ENCODE results near the gene FAM219B. TPM values are rescaled to one million over a fixed set of nuclear protein-coding genes. Genes with fewer than 3 reads are reported as not detected.

FAM219B gene
- polyA plus RNA-seq, 3 donors = 20.3 to 65.4 (median 43.0) TPM

GRCh38 chr15:74858369-74858740, 48.3 kb downstream of the FAM219B start:
- 73 to 86% (median 74%) methylated on average over 4 of the region's 4 CpGs for WGBS, 3 donors
- H3K27ac ChIP-seq (ENCODE audit: low read depth, low read length) = no peak overlapping the region

GRCh38 chr15:74857671-74858368, 48.8 kb downstream of the FAM219B start:
- WGBS, 3 donors = 69 to 74% (median 71%) methylated on average over 9 of the region's 9 CpGs

GRCh38 chr15:74857082-74857655, 49.5 kb downstream of the FAM219B start:
- 39 to 69% (median 67%) methylated on average over 5 of the region's 5 CpGs for WGBS, 3 donors
- H3K27ac ChIP-seq (ENCODE audit: low read depth, low read length) = no peak overlapping the region

More at GRCh38 chr15:74857671-74858368, 48.8 kb downstream of the FAM219B start:
- no peak overlapping the region for H3K27ac ChIP-seq (ENCODE audit: low read depth, low read length)

- WGBS, 3 donors = 88 to 96% (median 92%) methylated on average over 1 of the region's 1 CpG
- H3K27ac ChIP-seq (ENCODE audit: low read depth, low read length) = no peak overlapping the region
These were observed 50.1 kb downstream of the FAM219B start for GRCh38 chr15:74856537-74856936.

GRCh38 chr15:74855857-74856256, 50.8 kb downstream of the FAM219B start:
- H3K27ac ChIP-seq (ENCODE audit: low read depth, low read length) = no peak overlapping the region
- WGBS, 3 donors = 88 to 97% (median 91%) methylated on average over 2 of the region's 2 CpGs

GRCh38 chr15:74854453-74855022, 52.1 kb downstream of the FAM219B start:
- H3K27ac ChIP-seq (ENCODE audit: low read depth, low read length) = no peak overlapping the region
- 88 to 96% (median 89%) methylated on average over 13 of the region's 13 CpGs for WGBS, 3 donors

GRCh38 chr15:74851960-74852359, 54.7 kb downstream of the FAM219B start:
- no peak overlapping the region for H3K27ac ChIP-seq (ENCODE audit: low read depth, low read length)
- WGBS, 3 donors = 86 to 94% (median 93%) methylated on average over 7 of the region's 7 CpGs

- 84 to 97% (median 89%) methylated on average over 4 of the region's 4 CpGs for WGBS, 3 donors
- H3K27ac ChIP-seq (ENCODE audit: low read depth, low read length) = no peak overlapping the region
These were observed 56.3 kb downstream of the FAM219B start for GRCh38 chr15:74850393-74850792.

Other genes starting within 250 kb of the FAM219B start
- gene EDC3, start 210.8 kb downstream of the FAM219B start, polyA plus RNA-seq = 10 to 100 TPM in 2 of 3 donors, 1 to 10 TPM in 1; 8.4 to 16.2 (median 13.4) TPM
- gene CYP1A1, start 181.3 kb downstream of the FAM219B start, polyA plus RNA-seq = 10 to 100 TPM in 1 of 3 donors, 1 to 10 TPM in 1, under 1 TPM in 1; 0.21 to 12.7 (median 1.2) TPM
- gene CYP1A2, start 158.0 kb downstream of the FAM219B start, polyA plus RNA-seq = under 1 TPM in 2 of 3 donors, not detected in 1; 0.07 to 0.27 TPM
- gene CSK, start 124.8 kb downstream of the FAM219B start, polyA plus RNA-seq = 10 to 100 TPM; 13.2 to 33.6 (median 31.7) TPM
- under 1 TPM in 1 of 3 donors, not detected in 2; 0.01 TPM for gene LMAN1L, start 94.0 kb downstream of the FAM219B start, polyA plus RNA-seq
- not detected for gene CPLX3, start 80.2 kb downstream of the FAM219B start, polyA plus RNA-seq
- 10 to 100 TPM; 18.1 to 24.7 (median 22.6) TPM for gene ULK3, start 63.7 kb downstream of the FAM219B start, polyA plus RNA-seq
- 10 to 100 TPM; 26.3 to 48.1 (median 34.8) TPM for gene SCAMP2, start 33.5 kb downstream of the FAM219B start, polyA plus RNA-seq
- gene MPI, start 16.8 kb downstream of the FAM219B start, polyA plus RNA-seq = 10 to 100 TPM; 16.9 to 24.3 (median 24.1) TPM
- gene COX5A, start 31.2 kb upstream of the FAM219B start, polyA plus RNA-seq = 100 to 1,000 TPM; 192 to 378 (median 239) TPM
- 1 to 10 TPM; 3.4 to 6.3 (median 5.0) TPM for gene RPP25, start 49.9 kb upstream of the FAM219B start, polyA plus RNA-seq
- 10 to 100 TPM in 1 of 3 donors, 1 to 10 TPM in 2; 1.5 to 49.1 (median 2.8) TPM for gene SCAMP5, start 88.7 kb upstream of the FAM219B start, polyA plus RNA-seq
- gene PPCDC, start 116.7 kb upstream of the FAM219B start, polyA plus RNA-seq = 10 to 100 TPM; 11.1 to 25.0 (median 19.1) TPM